PFSK-1 (cell line): Measurements from ENCODE around the gene TPGS1.

ENCODE experiments used
- FOXP2 ChIP-seq: optimal IDR thresholded peaks from 2 replicates; pipeline ENCODE3; 2011; ENCODE audit warnings: borderline replicate concordance, control low read depth, inconsistent platforms; ENCODE audit not compliant: insufficient read depth; ENCODE audit errors: extremely low read length, extremely low read depth
- POLR2AphosphoS5 ChIP-seq: IDR thresholded peaks from 2 replicates; pipeline ENCODE4 v1.6.1; 2012; ENCODE audit warnings: low read depth, mild to moderate bottlenecking, control low read depth, low read length, moderate library complexity
- REST ChIP-seq, 2 experiments: IDR thresholded peaks; 2 replicates each; pipeline versions ENCODE4 v1.6.1 to v1.8.0; 2011 to 2012; ENCODE audit warnings: low read depth in 2 of 2, low read length in 2 of 2, control low read depth in 1 of 2, inconsistent platforms in 1 of 2, mild to moderate bottlenecking in 1 of 2, moderate library complexity in 1 of 2; ENCODE audit not compliant: insufficient read depth in 1 of 2
- SIN3A ChIP-seq: IDR thresholded peaks from 2 replicates; pipeline ENCODE4 v1.6.1; 2012; ENCODE audit warnings: mild to moderate bottlenecking, low read length, moderate library complexity, borderline replicate concordance; ENCODE audit not compliant: insufficient read depth
- TAF1 ChIP-seq: IDR thresholded peaks from 2 replicates; pipeline ENCODE4 v1.6.1; 2012; ENCODE audit warnings: low read length, control low read depth, borderline replicate concordance; ENCODE audit not compliant: insufficient read depth

TPGS1 gene

GRCh38 chr19:495081-495401 is 12.3 kb upstream of the TPGS1 start:
- TF ChIP-seq FOXP2 (no peak), SIN3A (no peak), TAF1 (no peak), REST (IDR thresholded peaks at IDR 0.05; ENCODE audit: insufficient read depth in 1 of 2, low read depth in 2 of 2, low read length in 2 of 2) (no peak), POLR2AphosphoS5 (no peak)

- TF ChIP-seq POLR2AphosphoS5 = no peak
- TF ChIP-seq FOXP2 = no peak
- no peak for TF ChIP-seq TAF1
- TF ChIP-seq REST (IDR thresholded peaks at IDR 0.05; ENCODE audit: insufficient read depth in 1 of 2, low read depth in 2 of 2, low read length in 2 of 2) = no peak
- no peak for TF ChIP-seq SIN3A
These were observed 11.7 kb upstream of the TPGS1 start for GRCh38 chr19:495402-496111.

GRCh38 chr19:496112-496665 is 11.1 kb upstream of the TPGS1 start, which contains the start of gene MADCAM1:
Gene MADCAM1, plus strand, starts transcription at chr19:496486. Its CDS starts 14 bp downstream, at chr19:496500.
- no peak for TF ChIP-seq POLR2AphosphoS5
- no peak for TF ChIP-seq TAF1
- TF ChIP-seq FOXP2 = no peak
- no peak for TF ChIP-seq SIN3A
- no peak for TF ChIP-seq REST (IDR thresholded peaks at IDR 0.05; ENCODE audit: insufficient read depth in 1 of 2, low read depth in 2 of 2, low read length in 2 of 2)

- TF ChIP-seq TAF1 (no peak), SIN3A (no peak), FOXP2 (no peak), REST (IDR thresholded peaks at IDR 0.05; ENCODE audit: insufficient read depth in 1 of 2, low read depth in 2 of 2, low read length in 2 of 2) (no peak), POLR2AphosphoS5 (no peak)
These were observed 10.3 kb upstream of the TPGS1 start for GRCh38 chr19:496986-497385.

GRCh38 chr19:497491-497868 is 9.8 kb upstream of the TPGS1 start:
- no peak for TF ChIP-seq POLR2AphosphoS5
- no peak for TF ChIP-seq FOXP2
- TF ChIP-seq TAF1 = no peak
- TF ChIP-seq SIN3A = no peak
- no peak for TF ChIP-seq REST (IDR thresholded peaks at IDR 0.05; ENCODE audit: insufficient read depth in 1 of 2, low read depth in 2 of 2, low read length in 2 of 2)
